Adrenal gland (tissue), 5 donors: ENCODE results near the gene NPC1.

ENCODE experiments used
- CTCF ChIP-seq, 6 experiments: fragments of 450-650 bp in 4 of 6; fragments of 200-600 bp in 2 of 6; sonication (generic) in 1 of 6; IDR thresholded peaks; 1 replicate in 5 of 6; 2 replicates in 1 of 6; pipeline versions ENCODE4 v1.5.1 to v1.8.0; 2016 to 2021; ENCODE audit warnings: antibody characterized with exemption in 6 of 6, mild to moderate bottlenecking in 2 of 6, moderate library complexity in 1 of 6
- POLR2A ChIP-seq, 2 donors: fragments of 450-650 bp; IDR thresholded peaks; one replicate each; pipeline ENCODE4 v1.6.1; 2017; ENCODE audit warnings: antibody characterized with exemption in 2 of 2, mild to moderate bottlenecking in 2 of 2, moderate library complexity in 1 of 2
- donor health status: DM: no; HTN: no; CAD: no.

GRCh38 chr18:23521271-23521670 is 65.0 kb downstream of the NPC1 start:
- no peak for TF ChIP-seq POLR2A (IDR thresholded peaks at IDR 0.05)
- no peak for TF ChIP-seq CTCF (IDR thresholded peaks at IDR 0.05)
